Peyer's patch (tissue), 4 donors: ENCODE data around the gene SERPINB8. TPM values are rescaled to one million over a fixed set of nuclear protein-coding genes. Genes with fewer than 3 reads are reported as not detected.
"Not testable (repeated sequence)": the region's sequence is repeated elsewhere in the genome, so short reads cannot be mapped to it uniquely, and the experiment has no call there.

Experiments used
- DNase-seq, 3 donors: peaks; one replicate each; pipeline ENCODE4 v3.0.0-alpha.2; 2017 to 2019
- H3K27ac ChIP-seq, 4 donors: fragments of 200-600 bp; sonication (generic); one replicate each; pipeline ENCODE4 v1.5.1; 2016 to 2019
- H3K27me3 ChIP-seq, 2 donors: fragments of 200-600 bp; sonication (generic); one replicate each; pipeline ENCODE4 v1.5.1; 2019
- H3K36me3 ChIP-seq, 3 donors: fragments of 200-600 bp; sonication (generic); one replicate each; pipeline ENCODE4 v1.5.1; 2016 to 2019
- H3K4me1 ChIP-seq, 4 donors: fragments of 200-600 bp; sonication (generic); one replicate each; pipeline ENCODE4 v1.5.1; 2016 to 2019
- H3K4me3 ChIP-seq, 4 donors: fragments of 200-600 bp; sonication (generic); 1 replicate in 3 of 4; 2 replicates in 1 of 4; pipeline ENCODE4 v1.5.1; 2016 to 2019; ENCODE audit warnings: mild to moderate bottlenecking in 1 of 4
- H3K9me3 ChIP-seq, 4 donors: fragments of 200-600 bp; sonication (generic); one replicate each; pipeline ENCODE4 v1.5.1; 2016 to 2019; ENCODE audit warnings: mild to moderate bottlenecking in 1 of 4
- POLR2A ChIP-seq, 2 donors: fragments of 450-650 bp; IDR thresholded peaks; one replicate each; pipeline ENCODE4 v1.5.1; 2017; ENCODE audit warnings: antibody characterized with exemption in 2 of 2, mild to moderate bottlenecking in 2 of 2, moderate library complexity in 2 of 2
- total RNA-seq, 4 donors: library from RNA; depleted of rRNA; stranded (reverse); fragments of >200 nt; gene quantifications; one replicate each; pipeline ENCODE4 v1.1.0, GENCODE V29; 2016
- TF ChIP-seq, protein P1 (sequence below), 6 experiments: fragments of 450-650 bp in 4 of 6; fragments of 200-600 bp in 2 of 6; sonication (generic) in 1 of 6; IDR thresholded peaks; one replicate each; pipeline ENCODE4 v1.5.1; 2017 to 2019; ENCODE audit warnings: antibody characterized with exemption in 6 of 6, mild to moderate bottlenecking in 3 of 6, moderate library complexity in 1 of 6

SERPINB8 gene
- total RNA-seq, 4 donors from 2014 or later: 6.6 to 20.2 (median 14.0) TPM

GRCh38 chr18:63930773-63931354 lies 39.0 kb upstream of the SERPINB8 start:
- TF ChIP-seq, protein P1, sequence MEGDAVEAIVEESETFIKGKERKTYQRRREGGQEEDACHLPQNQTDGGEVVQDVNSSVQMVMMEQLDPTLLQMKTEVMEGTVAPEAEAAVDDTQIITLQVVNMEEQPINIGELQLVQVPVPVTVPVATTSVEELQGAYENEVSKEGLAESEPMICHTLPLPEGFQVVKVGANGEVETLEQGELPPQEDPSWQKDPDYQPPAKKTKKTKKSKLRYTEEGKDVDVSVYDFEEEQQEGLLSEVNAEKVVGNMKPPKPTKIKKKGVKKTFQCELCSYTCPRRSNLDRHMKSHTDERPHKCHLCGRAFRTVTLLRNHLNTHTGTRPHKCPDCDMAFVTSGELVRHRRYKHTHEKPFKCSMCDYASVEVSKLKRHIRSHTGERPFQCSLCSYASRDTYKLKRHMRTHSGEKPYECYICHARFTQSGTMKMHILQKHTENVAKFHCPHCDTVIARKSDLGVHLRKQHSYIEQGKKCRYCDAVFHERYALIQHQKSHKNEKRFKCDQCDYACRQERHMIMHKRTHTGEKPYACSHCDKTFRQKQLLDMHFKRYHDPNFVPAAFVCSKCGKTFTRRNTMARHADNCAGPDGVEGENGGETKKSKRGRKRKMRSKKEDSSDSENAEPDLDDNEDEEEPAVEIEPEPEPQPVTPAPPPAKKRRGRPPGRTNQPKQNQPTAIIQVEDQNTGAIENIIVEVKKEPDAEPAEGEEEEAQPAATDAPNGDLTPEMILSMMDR (IDR thresholded peaks at IDR 0.05): no peak
- no peak for TF ChIP-seq POLR2A (IDR thresholded peaks at IDR 0.05)
- H3K9me3 ChIP-seq: no peaks in the 10 kb centered on the region

DNA sequence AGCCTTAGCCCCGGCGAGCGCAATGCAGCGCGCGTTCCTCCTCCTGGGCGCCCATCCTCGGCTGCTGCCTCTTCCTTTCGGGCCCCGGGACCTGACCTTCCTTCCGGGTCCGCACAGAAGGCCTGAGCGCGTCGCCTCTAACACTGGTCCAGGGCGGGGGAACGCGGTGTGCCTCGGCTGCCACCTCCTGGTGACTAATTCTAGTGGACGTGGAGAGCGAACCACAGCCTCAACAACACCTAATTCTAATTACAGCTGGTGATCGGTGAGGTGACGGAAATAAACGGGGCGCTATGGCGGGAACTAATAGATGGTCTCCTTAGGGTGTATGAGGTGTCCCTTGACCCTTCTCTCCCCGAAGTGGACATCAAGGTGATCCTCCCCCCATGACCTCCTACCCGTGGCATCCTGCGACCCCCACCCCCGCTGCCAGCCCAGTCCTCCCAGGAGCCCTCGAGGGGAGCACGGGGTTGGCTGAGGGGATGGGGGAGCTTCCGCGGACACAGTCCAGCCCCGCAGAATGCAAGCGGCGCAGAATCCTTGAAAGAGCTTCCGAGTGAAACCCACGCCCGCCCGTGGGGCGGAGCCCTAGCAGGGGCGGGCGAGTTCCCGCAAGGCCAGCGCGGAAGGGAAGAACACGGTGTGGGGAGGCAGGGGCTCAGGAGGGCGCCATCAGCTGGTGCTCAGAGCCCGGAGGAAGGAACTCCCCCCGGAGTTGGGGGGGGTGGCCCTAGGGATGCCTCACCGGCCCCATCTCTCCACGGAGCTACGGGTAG lies 33.5 kb upstream of the SERPINB8 start:
- Histone ChIP-seq H3K27ac (peak overlapping the region in 1 of 4 donors; percentile 25), H3K27me3 (no peaks in the 10 kb centered on the region), H3K9me3 (no peaks in the 10 kb centered on the region), H3K4me1 (peaks cover 0 to 8% (median 3%) of the 10 kb centered on the region in 4 donors), H3K4me3 (peak overlapping the region; percentile 39 to 51 (median 44)), H3K36me3 (no peaks in the 10 kb centered on the region)
- peak; percentile 73 to 92 (median 79) for DNase-seq
- TF ChIP-seq, protein P1 (IDR thresholded peaks at IDR 0.05): peak; percentile 21 to 70 (median 64)
- no peak for TF ChIP-seq POLR2A (IDR thresholded peaks at IDR 0.05)

More at GRCh38 chr18:63930773-63931354, 39.0 kb upstream of the SERPINB8 start:
- H3K4me3 ChIP-seq: no peak overlapping the region
- no peak for DNase-seq
- H3K4me1 ChIP-seq: no peaks in the 10 kb centered on the region
- H3K36me3 ChIP-seq: no peaks in the 10 kb centered on the region
- H3K27me3 ChIP-seq: no peaks in the 10 kb centered on the region
- no peak overlapping the region for H3K27ac ChIP-seq

GRCh38 chr18:63936932-63937393 lies 32.9 kb upstream of the SERPINB8 start:
- no peak overlapping the region for H3K27ac ChIP-seq
- no peak for DNase-seq
- peak overlapping the region; percentile 39 to 51 (median 44) for H3K4me3 ChIP-seq
- TF ChIP-seq, protein P1 (IDR thresholded peaks at IDR 0.05): no peak
- TF ChIP-seq POLR2A (IDR thresholded peaks at IDR 0.05): no peak
- H3K36me3 ChIP-seq: no peaks in the 10 kb centered on the region
- no peaks in the 10 kb centered on the region for H3K9me3 ChIP-seq
- H3K4me1 ChIP-seq: peaks cover 0 to 8% (median 3%) of the 10 kb centered on the region in 4 donors
- H3K27me3 ChIP-seq: no peaks in the 10 kb centered on the region

DNA sequence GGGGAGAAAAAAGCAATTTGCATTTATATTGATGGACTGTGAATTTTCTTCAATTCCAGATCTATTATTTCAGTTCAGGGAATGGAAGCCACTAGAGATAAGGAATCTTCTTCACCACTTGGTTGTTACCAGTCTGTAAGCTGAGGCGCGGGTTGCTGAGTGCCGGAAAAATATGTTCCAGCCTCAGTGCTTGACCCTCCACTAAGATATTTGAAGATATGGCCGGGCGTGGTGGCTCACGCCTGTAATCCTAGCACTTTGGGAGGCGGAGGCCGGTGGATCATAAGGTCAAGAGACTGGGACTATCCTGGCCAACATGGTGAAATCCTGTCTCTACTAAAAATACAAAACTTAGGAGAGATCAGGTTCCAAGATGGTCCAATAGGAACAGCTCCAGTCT lies 29.9 kb upstream of the SERPINB8 start:
- Histone ChIP-seq H3K27me3 (no peaks in the 10 kb centered on the region), H3K9me3 (no peaks in the 10 kb centered on the region), H3K4me1 (peaks cover 0 to 8% (median 3%) of the 10 kb centered on the region in 4 donors), H3K27ac (no peak overlapping the region), H3K4me3 (no peak overlapping the region), H3K36me3 (no peaks in the 10 kb centered on the region)
- TF ChIP-seq POLR2A (IDR thresholded peaks at IDR 0.05): no peak
- TF ChIP-seq, protein P1 (IDR thresholded peaks at IDR 0.05): no peak
- no peak for DNase-seq

- not testable (repeated sequence) for DNase-seq, H3K36me3 ChIP-seq, H3K4me1 ChIP-seq, H3K27me3 ChIP-seq, H3K9me3 ChIP-seq, H3K4me3 ChIP-seq, H3K27ac ChIP-seq
Observed at GRCh38 chr18:63940543-63941050, 29.3 kb upstream of the SERPINB8 start.
